GM13977 (cell line): ENCODE data around the gene NRF1.

Source experiments
- DNase-seq: peaks from one replicate; pipeline ENCODE4 v3.0.0; 2012; ENCODE audit warnings: low spot score
- CTCF ChIP-seq: IDR thresholded peaks from 2 replicates; pipeline ENCODE4 v1.5.1; 2012; ENCODE audit warnings: mild to moderate bottlenecking, control low read depth; ENCODE audit not compliant: insufficient read depth; ENCODE audit errors: extremely low read depth, missing control alignments
- in situ Hi-C: fragments of 300-500 bp; cut with MboI; formaldehyde crosslinking; loops from one replicate; pipeline ENCODE4 v1.12.0; 2022; ENCODE audit warnings: low sequenced_read_pairs, low pct_unique_long_range_greater_than_20kb, mixed read lengths, inconsistent platforms; ENCODE audit not compliant: unreplicated experiment

The NRF1 gene

GRCh38 chr7:129615018-129615417 lies 3.5 kb downstream of the NRF1 start:
- in situ Hi-C loops = no loop called here
- DNase-seq = peak; percentile 62
- no peak for TF ChIP-seq CTCF

- no peak for DNase-seq
- in situ Hi-C loops = no loop called here
- TF ChIP-seq CTCF = no peak
Observed at GRCh38 chr7:129616530-129616929, 5.0 kb downstream of the NRF1 start.

- no peak for TF ChIP-seq CTCF
- in situ Hi-C loops = no loop called here
- no peak for DNase-seq
Observed at GRCh38 chr7:129617178-129617577, 5.7 kb downstream of the NRF1 start.

- TF ChIP-seq CTCF = no peak
- in situ Hi-C loops = no loop called here
- no peak for DNase-seq
Observed at GRCh38 chr7:129617652-129618051, 6.1 kb downstream of the NRF1 start.

- DNase-seq = no peak
- TF ChIP-seq CTCF = no peak
- in situ Hi-C loops = loop anchor here (25.0 kb wide), 1 partner anchor 265 kb away; no protein-coding TSS in a partner anchor
Observed at GRCh38 chr7:129626896-129627295, 15.4 kb downstream of the NRF1 start.

GRCh38 chr7:129630341-129630740 lies 18.8 kb downstream of the NRF1 start:
- no peak for DNase-seq
- in situ Hi-C loops = loop anchor here (25.0 kb wide), 1 partner anchor 268 kb away; no protein-coding TSS in a partner anchor
- TF ChIP-seq CTCF = no peak
